HepG2 (cell line): Measurements from ENCODE around the gene ZNF500. TPM values are rescaled to one million over a fixed set of nuclear protein-coding genes. Genes with fewer than 3 reads are reported as not detected.

ENCODE experiments used
- ATAC-seq: fragments of 200-7000 bp; cut with Tn5 transposase; 3 replicates; pipeline ENCODE4 v1.9.1; 2020; ENCODE audit warnings: mild to moderate bottlenecking, moderate library complexity
- BruUV-seq: library from RNA; stranded (reverse); fragments of 400-500 nt; replicated peaks from 2 replicates; lab custom pipeline; 2021; lab: Mats Ljungman, UMichigan
- CTCF ChIA-PET: fragments of 300-600 bp; formaldehyde crosslinking; extraction: SDS; loops from one replicate; lab custom pipeline; 2021; ENCODE audit warnings: low total read pairs, inconsistent platforms, low intra/inter-chr PET ratio; lab: Yijun Ruan, JAX
- POLR2A ChIA-PET: fragments of 350-600 bp; sonication (Branson Sonifier 250); formaldehyde crosslinking; loops from one replicate; lab custom pipeline; 2020; ENCODE audit warnings: antibody characterized with exemption, inconsistent platforms; lab: Yijun Ruan, JAX
- DNase-seq: peaks from one replicate; pipeline ENCODE4 v3.0.0-alpha.2; 2015; ENCODE audit warnings: low spot score
- FAIRE-seq: peaks from 3 replicates; lab custom pipeline; 2011; peaks lifted over from hg19 to GRCh38; lab: Jason Lieb, UNC
- H2AFZ ChIP-seq: one replicate; pipeline ENCODE4 v1.6.1; 2011; ENCODE audit warnings: low read length, inconsistent platforms
- H3K27ac ChIP-seq: fragments of 300-600 bp; 3 replicates; pipeline ENCODE4 v1.8.0; 2011; ENCODE audit warnings: mixed run types, mild to moderate bottlenecking, mixed read lengths, low read length, inconsistent platforms; ENCODE audit not compliant: insufficient read depth; ENCODE audit errors: extremely low read length
- H3K27me3 ChIP-seq, 2 experiments: fragments of 200-600 bp in 1 of 2; 2 replicates in 1 of 2; 3 replicates in 1 of 2; pipeline versions ENCODE4 v1.6.0 to v1.8.0; 2011; ENCODE audit warnings: low read length in 2 of 2, mild to moderate bottlenecking in 2 of 2, moderate library complexity in 2 of 2, inconsistent platforms in 1 of 2; ENCODE audit not compliant: insufficient read depth in 2 of 2, control insufficient read depth in 1 of 2
- H3K36me3 ChIP-seq, 2 experiments: fragments of 200-600 bp in 1 of 2; replicated peaks in 1 of 2; 2 replicates in 1 of 2; 3 replicates in 1 of 2; pipeline versions ENCODE4 v1.5.1 to v1.8.0; 2011; ENCODE audit warnings: low read length in 2 of 2, inconsistent platforms in 1 of 2; ENCODE audit not compliant: insufficient read depth in 2 of 2, control insufficient read depth in 1 of 2
- H3K4me1 ChIP-seq: 2 replicates; pipeline ENCODE4 v1.5.1; 2012; ENCODE audit warnings: low read length, inconsistent platforms; ENCODE audit not compliant: insufficient read depth
- H3K4me2 ChIP-seq: 2 replicates; pipeline ENCODE4 v1.6.0; 2011; ENCODE audit warnings: low read depth, low read length, inconsistent platforms
- H3K4me3 ChIP-seq, 3 experiments: fragments of 200-600 bp in 1 of 3; sonication (generic), shearing (Covaris generic) in 1 of 3; replicated peaks in 1 of 3; 2 replicates each; pipeline ENCODE4 v1.5.1; 2011 to 2016; ENCODE audit warnings: low read length in 3 of 3, inconsistent platforms in 2 of 3, low read depth in 2 of 3, mild to moderate bottlenecking in 2 of 3, control low read depth in 1 of 3, mixed read lengths in 1 of 3; ENCODE audit not compliant: insufficient read depth in 1 of 3
- H3K79me2 ChIP-seq: one replicate; pipeline ENCODE4 v1.6.1; 2011; ENCODE audit warnings: low read length, inconsistent platforms; ENCODE audit not compliant: insufficient read depth
- H3K9ac ChIP-seq: 2 replicates; pipeline ENCODE4 v1.6.0; 2011; ENCODE audit warnings: mild to moderate bottlenecking, low read depth, low read length, inconsistent platforms; ENCODE audit not compliant: insufficient read depth
- H3K9me3 ChIP-seq: 2 replicates; pipeline ENCODE4 v1.5.1; 2012; ENCODE audit warnings: mild to moderate bottlenecking, low read length
- H4K20me1 ChIP-seq: 2 replicates; pipeline ENCODE4 v1.6.0; 2011; ENCODE audit warnings: inconsistent platforms, mild to moderate bottlenecking, low read length, moderate library complexity; ENCODE audit not compliant: insufficient read depth
- MAFF ChIP-seq: IDR thresholded peaks from 2 replicates; pipeline ENCODE4 v1.6.1; 2011; ENCODE audit warnings: low read depth, low read length, improper control_type of control experiment
- MAFK ChIP-seq, 2 experiments: IDR thresholded peaks in 1 of 2; conservative IDR thresholded peaks in 1 of 2; 2 replicates each; pipeline ENCODE4 v1.6.1; 2011; ENCODE audit warnings: improper control_type of control experiment in 2 of 2, low read length in 2 of 2
- NFE2L2 ChIP-seq: fragments of 150-350 bp; IDR thresholded peaks from 2 replicates; pipeline ENCODE4 v1.6.1; 2014; ENCODE audit warnings: low read length
- RFX1 ChIP-seq: fragments of 450-650 bp; IDR thresholded peaks from 2 replicates; pipeline ENCODE4 v1.6.1; 2017
- STAT5B ChIP-seq: sonication (generic); formaldehyde crosslinking; IDR thresholded peaks from 2 replicates; pipeline ENCODE4 v1.4.0; 2020; ENCODE audit warnings: missing genetic modification reagents
- TAF15 ChIP-seq: fragments of 200-400 bp; formaldehyde crosslinking; IDR thresholded peaks from one replicate; pipeline ENCODE4 v1.6.1; 2018; ENCODE audit warnings: mild to moderate bottlenecking, low read depth, low read length; ENCODE audit not compliant: poor library complexity, severe bottlenecking
- ZNF556 ChIP-seq: sonication (generic); formaldehyde crosslinking; IDR thresholded peaks from 2 replicates; pipeline ENCODE4 v1.4.0; 2020; ENCODE audit warnings: mild to moderate bottlenecking, missing genetic modification reagents, borderline replicate concordance
- WGBS: methylation state at CpG from one replicate; pipeline ENCODE4 v1.1.6; 2017; ENCODE audit warnings: low lambda C conversion rate; 5-methylcytosine and 5-hydroxymethylcytosine counted together
- in situ Hi-C: cut with HindIII; loops from 2 replicates; pipeline ENCODE4 v1.10.0; 2017; ENCODE audit warnings: low pct_unique_long_range_greater_than_20kb; ENCODE audit not compliant: extremely low pct_ligation_motif_present
- intact Hi-C: fragments of 100-400 bp; cut with micrococcal nuclease; formaldehyde crosslinking; loops from one replicate; pipeline ENCODE4 v1.10.0; 2022; ENCODE audit not compliant: unreplicated experiment
- polyA plus RNA-seq, 8 experiments: library from polyadenylated mRNA; depleted of rRNA in 3 of 8; stranded (reverse) in 7 of 8; unstranded in 1 of 8; fragments of >200 nt; fragmentation: Illumina TruSeq in 4 of 8; extraction: Trizol in 4 of 8; gene quantifications; 2 replicates each; pipeline versions ENCODE4 v1.2.1 to v1.2.3, GENCODE V29; 2011 to 2016; ENCODE audit warnings: low read depth in 4 of 8, missing spikeins in 1 of 8, mixed read lengths in 1 of 8; ENCODE audit not compliant: insufficient read depth in 1 of 8
- total RNA-seq, 5 experiments: library from RNA; depleted of rRNA; stranded (reverse); fragments of >200 nt; fragmentation: Illumina TruSeq; extraction: Trizol; gene quantifications; 2 replicates each; pipeline ENCODE4 v1.2.3, GENCODE V29; 2016; ENCODE audit warnings: low read depth in 1 of 5
- TF ChIP-seq, protein P1 (sequence below): sonication (generic); formaldehyde crosslinking; IDR thresholded peaks from 2 replicates; pipeline ENCODE4 v1.8.1; 2023; ENCODE audit warnings: mild to moderate bottlenecking, moderate library complexity, missing genetic modification reagents
- TF ChIP-seq, protein P2 (sequence below): sonication (generic); formaldehyde crosslinking; IDR thresholded peaks from 2 replicates; pipeline ENCODE4 v1.5.0; 2020; ENCODE audit warnings: mild to moderate bottlenecking, missing genetic modification reagents

ZNF500 gene
- total and polyA plus RNA-seq, 2 of the 13 experiments (the other 11 are each of a cell fraction or from before 2014, with no cell fraction given), result 6.1 to 12.2 TPM

DNA sequence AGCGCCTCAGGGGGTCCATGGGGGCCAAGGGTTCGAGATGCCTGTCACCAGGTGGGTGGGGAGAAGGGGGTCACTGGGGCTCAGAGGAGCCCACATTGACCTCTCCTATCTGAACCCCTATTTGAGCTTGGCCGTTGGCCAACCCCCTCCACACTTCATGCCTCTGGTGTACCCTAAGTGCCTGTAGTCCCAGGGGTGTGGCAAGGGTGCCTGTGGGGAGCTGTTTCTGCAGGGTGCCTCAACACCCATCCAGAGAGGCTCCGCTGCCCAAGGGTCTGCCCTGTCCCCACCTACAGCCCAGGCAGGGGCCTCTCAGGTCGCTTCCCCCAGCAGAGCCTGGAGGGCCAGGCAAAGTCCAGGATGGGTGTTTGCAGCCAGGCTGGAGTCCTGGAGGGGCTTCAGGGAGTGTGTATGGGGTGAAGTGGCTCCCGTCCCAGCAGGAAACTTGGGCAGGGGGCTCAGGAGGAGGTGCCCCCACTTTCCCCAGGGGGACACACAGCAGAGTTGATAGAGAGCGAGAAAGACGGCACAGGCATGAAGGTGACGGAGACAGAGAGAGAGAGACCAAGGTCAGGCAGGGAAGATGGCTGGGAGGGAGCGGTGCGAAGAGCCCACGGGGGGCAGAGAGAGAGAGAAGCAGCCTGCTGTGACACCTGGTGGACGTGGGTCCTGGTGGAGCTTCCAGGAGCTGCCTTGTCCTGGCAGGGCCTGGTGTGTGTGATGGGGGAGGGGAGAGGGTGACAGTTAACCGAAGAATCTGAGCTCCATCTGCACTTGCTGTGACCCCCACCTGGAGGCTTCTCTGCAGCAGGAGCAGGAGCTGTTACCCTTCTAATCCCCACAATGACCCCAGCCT, 20.9 kb upstream of the ZNF500 start, which contains the start of gene SEPTIN12 (continued):
- TF ChIP-seq, protein P1, sequence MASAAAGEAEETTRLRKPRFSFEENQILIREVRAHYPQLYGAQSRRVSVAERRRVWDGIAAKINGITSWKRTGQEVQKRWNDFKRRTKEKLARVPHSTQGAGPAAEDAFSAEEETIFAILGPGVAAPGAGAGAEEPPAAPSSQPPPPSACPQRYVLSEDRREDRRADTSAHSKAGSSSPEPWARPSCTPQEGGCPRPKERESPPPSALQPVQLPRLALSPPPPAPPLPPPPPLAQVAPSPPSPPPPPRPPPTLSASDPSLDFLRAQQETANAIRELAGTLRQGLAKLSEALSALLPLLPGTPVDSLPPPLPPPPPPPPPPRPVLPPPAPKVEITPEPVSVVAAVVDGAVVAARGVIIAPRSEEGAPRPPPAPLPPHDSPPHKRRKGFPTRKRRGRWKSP (CRISPR knock-in tag), result 0 out of 2 replicates have a peak, but pooled peaks have one; percentile 15

GRCh38 chr16:4787068-4787467, 20.1 kb upstream of the ZNF500 start:
- DNase-seq (no peak), ATAC-seq (no peak), FAIRE-seq (no peak)
- CTCF ChIA-PET, result no interaction called here
- TF ChIP-seq RFX1, result no peak
- TF ChIP-seq, protein P2, sequence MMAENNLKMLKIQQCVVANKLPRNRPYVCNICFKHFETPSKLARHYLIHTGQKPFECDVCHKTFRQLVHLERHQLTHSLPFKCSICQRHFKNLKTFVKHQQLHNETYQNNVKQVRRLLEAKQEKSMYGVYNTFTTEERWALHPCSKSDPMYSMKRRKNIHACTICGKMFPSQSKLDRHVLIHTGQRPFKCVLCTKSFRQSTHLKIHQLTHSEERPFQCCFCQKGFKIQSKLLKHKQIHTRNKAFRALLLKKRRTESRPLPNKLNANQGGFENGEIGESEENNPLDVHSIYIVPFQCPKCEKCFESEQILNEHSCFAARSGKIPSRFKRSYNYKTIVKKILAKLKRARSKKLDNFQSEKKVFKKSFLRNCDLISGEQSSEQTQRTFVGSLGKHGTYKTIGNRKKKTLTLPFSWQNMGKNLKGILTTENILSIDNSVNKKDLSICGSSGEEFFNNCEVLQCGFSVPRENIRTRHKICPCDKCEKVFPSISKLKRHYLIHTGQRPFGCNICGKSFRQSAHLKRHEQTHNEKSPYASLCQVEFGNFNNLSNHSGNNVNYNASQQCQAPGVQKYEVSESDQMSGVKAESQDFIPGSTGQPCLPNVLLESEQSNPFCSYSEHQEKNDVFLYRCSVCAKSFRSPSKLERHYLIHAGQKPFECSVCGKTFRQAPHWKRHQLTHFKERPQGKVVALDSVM (CRISPR knock-in tag), result no peak
- TF ChIP-seq TAF15, result no peak
- TF ChIP-seq ZNF556 (CRISPR knock-in tag), result 0 out of 2 replicates have a peak, but pooled peaks have one; percentile 26
- TF ChIP-seq NFE2L2, result peak; percentile 89
- TF ChIP-seq STAT5B, result no peak
- TF ChIP-seq MAFK (conservative IDR thresholded peaks at IDR 0.05 in 1 of 2, IDR thresholded peaks at IDR 0.05 in 1 of 2; ENCODE audit: low read length in 2 of 2), result peak; percentile 95 to 97
- TF ChIP-seq MAFF, result peak; percentile 92
- no peaks in the 10 kb centered on the region; a peak in 1 of 5 replicates for H3K27me3 ChIP-seq
- H3K4me1 ChIP-seq, result peaks cover 90% of the 10 kb centered on the region
- POLR2A ChIA-PET, result no interaction called here
- H3K79me2 ChIP-seq, result no peaks in the 10 kb centered on the region
- no peaks in the 10 kb centered on the region for H4K20me1 ChIP-seq
- H3K4me3 ChIP-seq, result no peak overlapping the region
- no peak overlapping the region for H3K9ac ChIP-seq
- no peak overlapping the region for H3K4me2 ChIP-seq
- BruUV-seq, result no TSS peak
- 72% methylated on average over 8 of the region's 8 CpGs for WGBS
- in situ Hi-C loops, result no loop called here
- intact Hi-C loops, result no loop called here
- no peak overlapping the region for H3K27ac ChIP-seq
- H3K36me3 ChIP-seq, result no peaks in the 10 kb centered on the region
- H3K9me3 ChIP-seq, result no peaks in the 10 kb centered on the region
- no peak overlapping the region for H2AFZ ChIP-seq
